Stomach (tissue), 9 donors: Measurements from ENCODE around the gene C11orf71. TPM values are rescaled to one million over a fixed set of nuclear protein-coding genes. Genes with fewer than 3 reads are reported as not detected.

Experiments used
- DNase-seq, 2 donors: peaks; one replicate each; pipeline versions ENCODE4 v3.0.0 to v3.0.0-alpha.2; 2013 to 2019
- H3K27ac ChIP-seq, 5 donors: fragments of 200-600 bp in 4 of 5; sonication (generic) in 4 of 5; one replicate each; pipeline ENCODE4 v1.5.1; 2013 to 2019; ENCODE audit warnings: mild to moderate bottlenecking in 1 of 5, moderate library complexity in 1 of 5
- H3K27me3 ChIP-seq, 3 donors: fragments of 200-600 bp; sonication (generic); one replicate each; pipeline ENCODE4 v1.5.1; 2017 to 2019; ENCODE audit warnings: mixed run types in 1 of 3
- H3K36me3 ChIP-seq, 4 donors: fragments of 200-600 bp; sonication (generic); 1 replicate in 3 of 4; 2 replicates in 1 of 4; pipeline ENCODE4 v1.5.1; 2016 to 2019
- H3K4me1 ChIP-seq, 4 donors: fragments of 200-600 bp; sonication (generic); one replicate each; pipeline ENCODE4 v1.5.1; 2016 to 2019
- H3K4me3 ChIP-seq, 4 donors: fragments of 200-600 bp; sonication (generic) in 3 of 4; one replicate each; pipeline ENCODE4 v1.5.1; 2016 to 2019; ENCODE audit warnings: mild to moderate bottlenecking in 1 of 4
- H3K9me3 ChIP-seq, 4 donors: fragments of 200-600 bp; sonication (generic); one replicate each; pipeline ENCODE4 v1.5.1; 2016 to 2019
- CTCF ChIP-seq, 7 experiments: fragments of 450-650 bp in 4 of 7; fragments of 200-600 bp in 3 of 7; sonication (generic) in 3 of 7; IDR thresholded peaks; one replicate each; pipeline ENCODE4 v1.5.1; 2016 to 2019; ENCODE audit warnings: antibody characterized with exemption in 7 of 7, control low read depth in 2 of 7, mild to moderate bottlenecking in 1 of 7
- EP300 ChIP-seq: sonication (generic); formaldehyde crosslinking; IDR thresholded peaks from one replicate; pipeline ENCODE4 v1.6.1; 2017; ENCODE audit warnings: antibody characterized with exemption
- POLR2A ChIP-seq, 4 donors: fragments of 450-650 bp; IDR thresholded peaks; one replicate each; pipeline ENCODE4 v1.6.1; 2016; ENCODE audit warnings: antibody characterized with exemption in 4 of 4, control low read depth in 2 of 4, mild to moderate bottlenecking in 1 of 4, moderate library complexity in 1 of 4
- POLR2AphosphoS5 ChIP-seq, 3 donors: sonication (generic); formaldehyde crosslinking; IDR thresholded peaks; one replicate each; pipeline ENCODE4 v1.6.1; 2016; ENCODE audit warnings: antibody characterized with exemption in 3 of 3
- WGBS, 5 donors: extraction: QIAGEN DNeasy Blood & Tissue Kit in 3 of 5; methylation state at CpG; one replicate each; pipeline versions ENCODE4 v1.1.5 to v1.1.7; 2013 to 2018; 5-methylcytosine and 5-hydroxymethylcytosine counted together
- intact Hi-C: fragments of 100-400 bp; cut with DNase I; formaldehyde crosslinking; loops from one replicate; pipeline ENCODE4 v1.15.1; 2023; ENCODE audit warnings: low total_unique reads
- polyA plus RNA-seq, 3 donors: library from polyadenylated mRNA; stranded (reverse); fragments of 200-250 nt; gene quantifications; one replicate each; pipeline ENCODE4 v1.2.3, GENCODE V29; 2013
- total RNA-seq, 5 donors: library from RNA; depleted of rRNA; stranded (reverse); fragments of >200 nt; gene quantifications; one replicate each; pipeline versions ENCODE4 v1.1.0 to v1.2.3, GENCODE V29; 2014 to 2016
- donor health status: healthy with polysubstance abuse.
- donor health status: Bipolar disorder and iron deficiency.
- donor health status: healthy.

The C11orf71 gene
- total and polyA plus RNA-seq, 8 donors, result 0.58 to 10.1 (median 7.5) TPM

GRCh38 chr11:114440971-114441763 is 40.9 kb upstream of the C11orf71 start:
- Histone ChIP-seq H3K4me3 (peak overlapping the region in 3 of 4 donors; percentile 88 to 95 (median 91)), H3K9me3 (no peaks in the 10 kb centered on the region), H3K4me1 (peaks cover 20 to 40% (median 27%) of the 10 kb centered on the region in 4 donors), H3K27me3 (no peaks in the 10 kb centered on the region), H3K36me3 (peaks cover 0 to 23% (median 19%) of the 10 kb centered on the region in 4 donors), H3K27ac (peak overlapping the region in 4 of 5 donors; percentile 76 to 92 (median 88))
- WGBS, 5 donors, result 45 to 64% (median 57%) methylated on average over 7 of the region's 7 CpGs
- peak in 1 of 2 donors; percentile 19 for DNase-seq
- intact Hi-C loops, result no loop called here
- TF ChIP-seq POLR2A (IDR thresholded peaks at IDR 0.05) (no peak), POLR2AphosphoS5 (IDR thresholded peaks at IDR 0.05) (no peak), CTCF (IDR thresholded peaks at IDR 0.05) (no peak), EP300 (no peak)

DNA sequence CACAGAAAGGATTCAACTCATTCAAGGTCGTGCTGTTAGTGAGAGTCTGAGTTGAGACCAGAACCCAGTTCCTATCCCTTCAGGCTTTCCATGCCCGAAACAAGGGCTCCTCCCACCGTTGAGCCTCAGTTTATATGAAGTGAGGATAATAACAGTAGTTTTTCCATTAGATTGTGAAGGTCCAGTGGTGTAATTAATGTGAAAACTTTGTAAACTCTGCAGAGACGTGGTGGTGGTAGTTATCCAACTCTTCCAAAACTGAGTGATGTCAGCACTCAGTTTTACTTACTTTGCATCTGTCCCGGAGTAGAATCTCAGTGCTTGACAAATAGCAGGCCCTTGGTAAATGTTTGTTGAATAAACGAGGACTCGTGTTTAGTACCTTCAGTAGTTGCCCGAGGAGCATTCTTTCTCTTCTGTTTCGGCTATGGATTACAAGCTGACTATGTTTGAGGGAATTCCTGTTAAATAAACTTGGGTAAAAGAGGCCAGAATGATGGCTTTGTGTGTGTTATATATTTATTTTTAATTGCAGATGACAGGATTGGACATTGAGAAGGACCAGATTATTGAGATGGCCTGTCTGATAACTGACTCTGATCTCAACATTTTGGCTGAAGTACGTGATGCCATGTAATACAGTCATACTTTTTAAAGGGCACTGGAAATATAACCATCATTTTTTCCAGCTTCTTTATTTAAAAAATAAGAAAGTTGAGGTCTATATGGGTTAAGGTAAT is 40.0 kb upstream of the C11orf71 start:
- Histone ChIP-seq H3K36me3 (peaks cover 0 to 17% (median 15%) of the 10 kb centered on the region in 4 donors), H3K27me3 (no peaks in the 10 kb centered on the region), H3K9me3 (no peaks in the 10 kb centered on the region), H3K4me1 (peaks cover 20 to 40% (median 27%) of the 10 kb centered on the region in 4 donors), H3K4me3 (peak overlapping the region; percentile 88 to 95 (median 90)), H3K27ac (peak overlapping the region; percentile 76 to 92 (median 89))
- DNase-seq, result peak in 1 of 2 donors; percentile 40
- WGBS, 5 donors, result 7 to 18% (median 10%) methylated on average over 10 of the region's 10 CpGs
- intact Hi-C loops, result no loop called here
- TF ChIP-seq POLR2AphosphoS5 (IDR thresholded peaks at IDR 0.05) (no peak), EP300 (no peak), CTCF (IDR thresholded peaks at IDR 0.05) (no peak), POLR2A (IDR thresholded peaks at IDR 0.05) (no peak)

- Histone ChIP-seq H3K4me1 (peaks cover 20 to 40% (median 27%) of the 10 kb centered on the region in 4 donors), H3K27ac (peak within 1 kb of the TSS; percentile 76 to 92 (median 89)), H3K9me3 (no peaks in the 10 kb centered on the region), H3K27me3 (no peaks in the 10 kb centered on the region), H3K4me3 (peak within 1 kb of the TSS; percentile 88 to 95 (median 90)), H3K36me3 (peaks cover 0 to 9% (median 9%) of the 10 kb centered on the region in 4 donors)
- DNase-seq, result peak; percentile 97 to 99
- 0% methylated on average over 28 to 64 of the region's 64 CpGs for WGBS, 5 donors
- TF ChIP-seq CTCF (IDR thresholded peaks at IDR 0.05) (peak in 4 of 7 experiments; percentile 8 to 39 (median 23)), POLR2AphosphoS5 (IDR thresholded peaks at IDR 0.05) (peak; percentile 84 to 97 (median 84)), POLR2A (IDR thresholded peaks at IDR 0.05) (peak in 1 of 4 donors; percentile 44), EP300 (no peak)
- intact Hi-C loops, result no loop called here
Measured at GRCh38 chr11:114439229-114440120, 39.2 kb upstream of the C11orf71 start, which contains the start of gene REXO2. TSS of gene REXO2 (plus strand) at chr11:114439467. CDS start at chr11:114439529, 62 bp downstream.
